ENCODE measurements around the gene POLR3C.
"Not testable (repeated sequence)": the region's sequence is repeated elsewhere in the genome, so short reads cannot be mapped to it uniquely, and the experiment has no call there.

Gene POLR3C

DNA sequence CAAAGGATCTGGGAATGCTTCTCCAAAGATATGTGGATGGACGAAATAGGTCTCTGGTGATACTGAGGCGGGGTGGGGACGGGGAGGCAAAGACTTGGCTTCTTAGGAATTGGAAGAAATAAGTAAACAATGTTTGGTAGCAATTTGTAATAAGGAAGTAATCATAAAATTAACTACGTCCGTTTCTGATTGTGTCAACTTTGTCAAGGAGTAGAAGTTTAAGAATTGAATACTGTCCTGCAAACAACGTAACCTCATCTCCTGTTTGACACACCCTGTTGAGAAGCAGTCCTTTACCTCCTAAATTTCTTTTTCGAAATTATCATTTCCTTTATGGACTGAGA, 471 bp downstream of the POLR3C start:
- DNase-seq = no peak

DNA sequence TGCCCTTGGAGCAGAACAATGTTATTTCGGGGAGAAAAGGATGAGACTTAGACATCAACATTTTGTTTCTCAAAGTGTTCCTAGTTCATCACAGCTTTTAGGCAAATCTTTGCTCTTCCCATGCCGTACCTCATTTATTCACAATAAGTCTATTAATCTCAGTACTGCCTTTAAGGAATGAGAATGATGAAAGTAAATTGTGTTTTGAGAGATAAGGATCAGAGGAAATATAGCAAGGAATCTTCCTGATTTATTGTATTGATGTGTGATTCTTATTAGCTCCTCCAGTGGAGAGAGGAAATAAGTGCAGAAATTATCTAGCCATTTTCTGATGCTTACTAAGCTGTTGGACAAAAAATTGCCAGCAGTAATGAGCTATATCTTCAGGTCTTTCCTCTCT, 2.0 kb downstream of the POLR3C start:
- no peak for DNase-seq

DNA sequence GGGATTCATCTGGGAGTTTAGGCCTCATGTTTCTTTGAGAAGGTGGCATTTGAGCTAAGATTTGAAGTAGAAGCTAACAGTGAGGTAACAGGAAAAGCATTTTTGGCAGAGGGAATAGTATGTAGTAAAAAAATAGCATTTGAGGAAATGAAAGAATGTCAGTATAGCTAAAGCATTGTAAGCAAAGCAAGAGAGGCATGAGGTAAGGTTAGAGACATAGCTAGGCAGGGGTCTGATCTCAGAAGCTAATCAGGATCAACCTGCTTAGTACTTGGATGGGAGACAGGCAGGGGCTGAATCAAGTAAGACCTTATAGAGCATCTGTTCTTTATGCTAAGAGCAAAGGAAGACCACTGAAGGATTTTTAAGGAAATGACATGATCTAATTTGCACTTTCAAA, 4.0 kb downstream of the POLR3C start:
- no peak for DNase-seq

DNA sequence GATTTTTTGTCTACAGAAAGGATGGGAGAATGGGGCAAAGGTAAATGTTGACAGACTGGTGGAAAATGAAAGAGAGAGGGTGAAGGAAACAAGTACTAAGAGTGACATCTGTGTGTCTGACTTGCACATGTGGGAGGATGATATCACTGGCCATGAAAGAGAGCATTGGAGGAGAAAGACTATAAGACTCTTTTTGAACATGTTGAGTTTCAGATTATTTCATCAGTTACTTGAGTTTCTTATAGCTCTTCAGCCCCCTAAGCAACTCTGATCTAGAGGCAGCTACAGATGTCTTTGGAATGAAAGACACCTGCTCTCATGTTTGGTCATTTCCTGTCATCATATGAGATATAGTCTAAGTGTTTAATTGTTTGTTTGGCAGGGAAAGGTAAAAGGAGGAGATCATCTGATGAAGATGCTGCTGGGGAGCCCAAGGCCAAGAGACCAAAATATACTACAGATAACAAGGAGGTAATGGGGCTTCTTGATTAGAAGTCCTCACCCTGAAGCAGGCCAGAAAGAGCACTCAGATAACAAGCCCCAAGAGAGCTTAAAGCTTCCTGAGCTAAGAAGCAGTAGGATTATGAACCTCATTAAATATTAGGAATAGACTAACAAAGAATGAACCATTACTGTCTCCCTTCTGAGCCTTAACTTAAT, 4.5 kb downstream of the POLR3C start:
- DNase-seq = no peak

DNA sequence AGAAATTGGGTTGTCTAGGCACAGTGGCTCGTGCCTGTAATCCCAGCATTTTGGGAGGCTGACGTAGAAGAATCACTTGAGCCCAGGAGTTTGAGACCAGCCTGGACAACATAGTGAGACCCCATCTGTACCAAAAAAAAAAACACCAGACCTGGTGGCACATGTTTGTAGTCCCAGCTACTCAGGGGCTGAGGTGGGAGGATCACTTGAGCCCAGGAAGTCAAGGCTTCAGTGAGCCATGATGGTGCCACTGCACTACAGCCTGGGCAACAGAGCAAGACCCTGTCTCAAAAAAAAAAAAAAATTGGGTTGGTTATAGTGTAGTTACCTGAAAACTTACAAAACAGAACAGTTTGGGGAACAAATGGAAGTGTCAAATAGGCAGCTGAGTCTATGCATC, 6.8 kb downstream of the POLR3C start:
- DNase-seq = not testable (repeated sequence)

DNA sequence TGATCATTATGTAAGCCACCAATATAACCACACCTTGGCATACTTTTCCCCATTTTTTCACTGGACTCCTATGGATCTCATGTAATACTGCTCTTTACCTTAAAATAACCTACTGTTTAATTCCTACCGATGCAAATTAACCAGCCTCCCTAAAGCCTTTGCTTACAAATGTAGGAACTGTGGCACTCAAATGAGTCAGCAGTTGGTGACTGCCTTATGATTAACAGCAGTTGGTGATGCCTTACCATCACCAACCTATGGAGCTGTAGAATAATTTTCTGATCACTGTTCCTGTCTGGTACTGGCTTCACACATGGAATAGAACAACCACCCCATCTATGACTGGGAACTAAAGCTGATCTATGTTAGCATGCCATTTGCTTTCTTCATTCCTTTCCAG, 13.7 kb downstream of the POLR3C start:
- DNase-seq = no peak

DNA sequence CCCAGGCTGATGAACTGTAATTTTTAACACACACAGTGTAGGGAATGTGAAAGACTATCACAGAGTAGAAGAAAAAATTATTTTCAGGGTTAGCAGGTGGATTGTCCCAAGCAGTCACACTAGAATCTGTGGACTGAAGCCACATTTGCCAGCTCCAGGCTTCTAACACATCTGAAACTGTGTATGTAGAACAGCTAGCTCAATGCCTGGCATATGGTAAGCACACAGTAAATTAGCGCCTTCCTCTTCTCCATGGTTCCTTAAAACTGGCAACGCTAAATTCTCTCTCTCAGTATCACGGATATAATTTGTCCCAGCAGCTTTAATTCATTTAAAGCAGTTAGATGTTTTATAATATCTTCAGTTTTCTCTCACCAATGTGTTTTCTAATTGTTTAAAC, 19.0 kb downstream of the POLR3C start:
- no peak for DNase-seq

DNA sequence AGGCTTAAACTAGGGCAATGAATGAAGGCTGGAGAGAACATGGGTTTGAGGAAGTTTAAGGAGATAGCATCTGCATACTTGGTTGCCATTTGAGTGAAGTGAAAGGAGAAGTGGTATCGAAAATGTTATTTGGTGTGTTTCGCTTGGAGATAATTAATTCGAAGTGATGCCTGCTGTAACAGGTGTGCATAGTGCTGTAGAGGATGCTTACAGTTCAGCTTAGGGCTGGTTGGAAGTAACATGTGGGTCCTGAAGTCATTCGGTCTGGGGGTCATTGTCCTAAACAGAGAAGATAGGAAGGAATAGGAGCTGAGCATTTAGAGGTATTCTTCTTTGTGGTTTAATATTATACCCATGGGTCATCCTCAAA, 21.1 kb downstream of the POLR3C start:
- no peak for DNase-seq

DNA sequence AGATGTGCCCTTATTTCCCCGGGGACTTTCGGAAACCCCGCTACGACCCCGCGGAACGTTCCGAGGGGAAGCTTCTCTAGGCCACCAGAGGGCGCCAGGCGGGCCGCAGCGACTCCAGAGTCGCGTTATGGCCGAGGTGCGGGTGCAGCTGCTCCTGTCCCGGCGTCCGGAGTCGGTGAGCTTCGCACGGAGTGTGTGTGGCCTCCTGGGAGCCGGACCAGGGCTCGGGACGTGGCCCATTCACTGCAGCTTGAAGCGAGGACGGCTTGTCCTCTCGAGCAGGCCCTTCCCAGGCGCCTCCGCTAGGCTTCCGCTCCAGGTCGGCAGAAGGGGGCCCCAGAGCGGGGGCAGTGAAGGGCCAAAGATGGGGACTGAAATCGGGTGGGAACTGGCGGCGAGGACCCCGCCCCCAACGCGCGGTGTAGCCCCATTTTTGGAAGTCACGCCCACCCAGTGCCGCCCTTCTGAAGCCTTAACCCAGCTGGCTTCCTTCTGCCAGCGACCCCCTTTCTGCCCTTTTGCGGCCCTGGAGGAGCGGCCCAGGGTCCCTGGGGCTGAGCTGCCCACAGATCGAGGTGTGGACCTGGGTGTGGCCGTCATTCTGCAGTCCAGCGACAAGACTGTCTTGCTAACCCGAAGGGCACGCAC, 21.6 kb downstream of the POLR3C start, which contains the start of gene NUDT17:
TSS of gene NUDT17 (plus strand) at position 117 of the 648 bp plus-strand sequence. CDS start at position 128, 11 bp downstream.
- DNase-seq = peak; percentile 63

DNA sequence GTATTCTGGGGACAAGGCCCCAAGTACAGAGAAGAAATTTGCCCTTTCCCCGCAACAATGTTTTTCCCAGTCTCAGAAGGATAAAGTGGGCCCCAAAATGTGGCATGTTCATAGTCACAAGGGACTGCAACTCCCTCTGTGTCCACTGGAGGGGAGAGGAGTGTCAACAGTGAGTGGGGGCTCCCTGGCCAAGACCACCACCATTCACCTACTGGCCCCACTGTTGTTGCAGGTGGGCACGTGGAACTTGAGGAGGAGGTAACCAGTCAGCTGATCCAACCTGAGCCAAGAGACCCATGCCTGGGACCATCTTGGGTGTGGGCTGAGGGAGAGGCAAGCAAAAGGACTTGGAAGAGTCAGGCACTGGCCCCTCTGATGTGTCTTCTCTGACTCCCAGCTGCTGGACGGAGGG, 22.2 kb downstream of the POLR3C start:
- DNase-seq = no peak

- no peak for DNase-seq
These were observed 23.8 kb downstream of the POLR3C start for GRCh38 chr1:145847827-145848226.

DNA sequence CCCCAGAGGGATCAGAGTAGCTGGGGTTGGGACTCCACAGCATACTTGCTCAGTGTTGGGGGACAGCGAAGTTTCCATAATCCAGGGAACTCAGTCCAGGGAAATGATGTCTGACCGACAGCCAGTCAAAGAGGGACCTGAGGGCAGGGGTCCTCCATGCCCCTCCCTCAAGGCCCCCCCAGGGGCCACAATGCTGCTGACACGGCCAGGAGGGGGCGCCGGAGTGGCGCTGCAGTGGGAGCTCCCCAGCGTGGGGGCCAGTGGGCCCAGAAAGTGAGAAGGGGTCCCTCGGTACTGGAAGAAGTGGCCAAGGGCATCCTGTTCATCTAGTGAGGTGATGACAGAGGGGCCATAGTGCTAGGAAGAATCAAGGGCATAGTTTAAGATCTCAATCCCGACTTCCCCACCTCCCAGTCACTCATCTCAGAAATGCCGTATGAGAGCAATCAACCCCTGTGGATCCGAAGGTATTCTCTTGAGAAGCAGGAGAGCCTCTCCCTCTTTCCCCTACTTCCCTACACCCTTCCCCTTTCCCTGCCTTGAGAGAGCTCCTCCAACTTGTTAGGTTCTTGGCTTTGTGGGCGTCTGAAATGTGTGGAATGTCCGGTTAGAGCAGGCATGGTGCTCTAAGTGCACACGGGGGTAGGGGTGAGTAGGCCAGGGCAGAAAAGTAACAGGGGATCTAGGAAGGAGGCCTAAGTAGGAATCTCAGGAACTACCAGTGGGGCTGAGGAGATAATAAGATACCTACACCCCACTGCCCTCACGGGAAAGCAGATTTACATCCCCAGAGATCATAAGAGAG, 25.6 kb downstream of the POLR3C start:
- DNase-seq = no peak

GRCh38 chr1:145855426-145855948, 31.5 kb downstream of the POLR3C start:
- no peak for DNase-seq

DNA sequence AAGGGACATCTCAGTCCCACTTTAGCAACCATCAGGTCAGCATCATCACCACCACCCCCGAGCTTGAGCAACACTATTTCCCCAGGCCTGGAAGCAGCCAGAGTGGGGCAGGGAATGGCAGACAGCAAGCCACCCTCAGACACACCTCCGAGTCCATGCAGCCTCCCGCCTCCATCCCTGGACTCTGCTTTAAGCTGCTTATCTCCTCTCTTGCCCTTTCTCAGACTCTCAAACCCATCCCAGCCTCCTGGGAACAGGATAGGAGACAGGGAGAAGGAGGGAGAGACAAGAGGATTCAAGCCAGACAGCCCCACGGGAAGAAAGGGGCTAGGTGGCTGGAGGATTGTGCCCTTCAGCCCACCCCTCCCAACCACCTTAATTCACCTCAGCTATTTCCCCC, 33.2 kb downstream of the POLR3C start:
- no peak for DNase-seq

GRCh38 chr1:145858238-145858900, 34.4 kb downstream of the POLR3C start:
- no peak for DNase-seq

- DNase-seq = peak; percentile 93
These were observed 35.0 kb downstream of the POLR3C start, which contains the start of gene PIAS3 for GRCh38 chr1:145858901-145859490. Gene PIAS3 (minus strand): TSS chr1:145859081. CDS start chr1:145858990, 91 bp downstream.

DNA sequence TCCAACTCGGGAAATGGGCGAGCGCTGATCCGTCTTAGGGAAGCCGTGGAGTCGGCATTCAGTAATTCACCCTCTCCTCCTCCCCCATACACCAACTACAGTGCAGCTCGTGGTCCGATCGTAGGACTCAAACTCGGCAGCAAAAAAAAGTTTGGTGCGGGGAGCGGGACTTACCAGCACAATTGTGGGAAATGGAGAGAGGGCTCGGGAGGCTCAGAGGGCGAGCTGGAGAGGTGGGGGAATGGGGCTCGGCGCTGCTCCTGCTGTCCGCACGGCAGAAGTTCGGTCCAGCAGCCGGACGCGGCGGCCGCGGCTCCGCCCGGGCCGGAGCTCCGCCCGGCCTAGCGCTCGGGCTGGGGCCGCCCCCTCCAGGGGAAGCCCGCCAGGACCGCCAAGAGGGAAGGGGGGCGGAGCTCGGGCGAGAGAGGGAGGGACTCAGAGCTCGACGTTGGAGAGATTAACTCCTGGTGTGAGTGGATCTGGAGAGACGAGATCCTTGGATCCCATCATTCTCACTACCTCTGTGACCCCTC, 35.6 kb downstream of the POLR3C start:
- peak; percentile 68 for DNase-seq

DNA sequence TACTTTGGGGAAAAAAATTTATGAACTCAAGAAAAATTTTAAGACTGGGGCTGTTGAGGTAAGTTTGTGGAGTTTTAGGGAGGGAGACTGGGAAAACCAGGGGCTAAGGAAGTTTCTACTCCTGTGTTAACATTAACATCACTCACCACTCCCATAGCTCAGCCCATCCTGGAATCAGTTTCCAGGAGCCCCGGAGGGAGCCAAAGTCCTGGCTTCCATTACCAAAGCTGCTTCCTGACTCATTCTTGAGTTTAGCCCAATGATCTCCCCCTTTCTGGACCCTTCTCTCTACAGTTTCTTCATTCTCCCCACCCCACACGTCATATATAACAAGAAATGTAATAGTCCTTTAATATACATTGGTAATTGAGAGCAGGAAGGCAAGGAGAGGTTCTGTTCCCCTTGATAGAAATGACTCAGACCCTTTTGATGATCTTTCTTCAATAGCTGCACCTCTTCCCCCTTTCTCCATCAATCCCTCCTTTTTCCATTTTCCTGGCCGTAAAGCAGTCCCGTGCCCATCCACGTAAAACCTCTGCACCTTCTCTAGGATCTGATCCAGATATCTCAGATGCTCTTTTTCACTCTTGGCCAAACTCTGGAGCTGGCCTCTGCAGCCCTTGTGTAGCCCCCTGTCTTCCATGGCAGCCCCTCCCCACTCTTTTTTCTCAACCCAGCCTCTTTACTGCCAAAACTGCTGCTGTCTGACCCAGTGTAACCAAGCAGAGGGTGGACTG, 39.5 kb downstream of the POLR3C start:
- no peak for DNase-seq

DNA sequence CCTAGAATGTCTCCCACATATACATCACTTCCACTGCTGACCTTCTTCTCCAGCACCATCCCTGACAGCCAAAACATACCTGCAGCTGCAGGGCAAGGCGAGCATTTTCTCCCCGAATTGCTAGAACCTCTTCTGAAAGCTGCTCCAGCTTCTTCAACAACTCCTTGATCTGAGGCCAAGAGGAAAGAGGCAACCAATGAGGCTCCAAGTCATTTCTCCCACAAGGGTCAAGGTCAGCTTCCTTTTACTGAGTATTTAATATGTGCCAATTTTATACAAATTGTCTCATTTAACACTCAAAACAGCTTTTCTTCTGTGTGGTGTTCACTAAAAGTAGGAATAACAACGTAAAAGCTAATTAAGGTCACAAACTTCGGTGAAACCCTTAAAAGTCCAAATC, 44.2 kb downstream of the POLR3C start:
- DNase-seq = no peak

GRCh38 chr1:145871994-145872924, 48.3 kb downstream of the POLR3C start:
- DNase-seq = no peak

- no peak for DNase-seq
These were observed 50.6 kb downstream of the POLR3C start for GRCh38 chr1:145874646-145875045.

All from NCI-H1048 (cell line).